PFSK-1 (cell line): ENCODE data around the gene NHP2.

ENCODE experiments used
- FOXP2 ChIP-seq: optimal IDR thresholded peaks from 2 replicates; pipeline ENCODE3; 2011; ENCODE audit warnings: borderline replicate concordance, control low read depth, inconsistent platforms; ENCODE audit not compliant: insufficient read depth; ENCODE audit errors: extremely low read length, extremely low read depth
- POLR2AphosphoS5 ChIP-seq: IDR thresholded peaks from 2 replicates; pipeline ENCODE4 v1.6.1; 2012; ENCODE audit warnings: low read depth, mild to moderate bottlenecking, control low read depth, low read length, moderate library complexity
- REST ChIP-seq, 2 experiments: IDR thresholded peaks; 2 replicates each; pipeline versions ENCODE4 v1.6.1 to v1.8.0; 2011 to 2012; ENCODE audit warnings: low read depth in 2 of 2, low read length in 2 of 2, control low read depth in 1 of 2, inconsistent platforms in 1 of 2, mild to moderate bottlenecking in 1 of 2, moderate library complexity in 1 of 2; ENCODE audit not compliant: insufficient read depth in 1 of 2
- SIN3A ChIP-seq: IDR thresholded peaks from 2 replicates; pipeline ENCODE4 v1.6.1; 2012; ENCODE audit warnings: mild to moderate bottlenecking, low read length, moderate library complexity, borderline replicate concordance; ENCODE audit not compliant: insufficient read depth
- TAF1 ChIP-seq: IDR thresholded peaks from 2 replicates; pipeline ENCODE4 v1.6.1; 2012; ENCODE audit warnings: low read length, control low read depth, borderline replicate concordance; ENCODE audit not compliant: insufficient read depth

The NHP2 gene

GRCh38 chr5:178141550-178141949 is 12.1 kb downstream of the NHP2 start:
- TF ChIP-seq FOXP2 (no peak), TAF1 (no peak), POLR2AphosphoS5 (no peak)

GRCh38 chr5:178137991-178138390 is 15.7 kb downstream of the NHP2 start:
- TF ChIP-seq POLR2AphosphoS5 (no peak), TAF1 (no peak), SIN3A (no peak), FOXP2 (no peak), REST (IDR thresholded peaks at IDR 0.05; ENCODE audit: insufficient read depth in 1 of 2, low read depth in 2 of 2, low read length in 2 of 2) (no peak)

- TF ChIP-seq TAF1: no peak
- TF ChIP-seq FOXP2: no peak
- TF ChIP-seq REST (IDR thresholded peaks at IDR 0.05; ENCODE audit: insufficient read depth in 1 of 2, low read depth in 2 of 2, low read length in 2 of 2): no peak
- no peak for TF ChIP-seq SIN3A
- no peak for TF ChIP-seq POLR2AphosphoS5
These were observed 16.7 kb downstream of the NHP2 start for GRCh38 chr5:178136990-178137389.

GRCh38 chr5:178131446-178131996 is 22.2 kb downstream of the NHP2 start:
- TF ChIP-seq REST (IDR thresholded peaks at IDR 0.05; ENCODE audit: insufficient read depth in 1 of 2, low read depth in 2 of 2, low read length in 2 of 2): no peak
- TF ChIP-seq TAF1: no peak
- TF ChIP-seq SIN3A: no peak
- TF ChIP-seq POLR2AphosphoS5: no peak
- TF ChIP-seq FOXP2: no peak

GRCh38 chr5:178130576-178131445 is 22.9 kb downstream of the NHP2 start, which contains the start of gene RMND5B:
RMND5B (plus strand) TSS chr5:178131014; CDS start chr5:178138120, 7,106 bp downstream.
- TF ChIP-seq SIN3A: 0 out of 2 replicates have a peak, but pooled peaks have one; percentile 13
- peak in 1 of 2 experiments; percentile 56; a peak in 1 of 4 replicates for TF ChIP-seq REST (IDR thresholded peaks at IDR 0.05; ENCODE audit: insufficient read depth in 1 of 2, low read depth in 2 of 2, low read length in 2 of 2)
- peak; percentile 62 for TF ChIP-seq POLR2AphosphoS5
- peak; percentile 12 for TF ChIP-seq FOXP2
- TF ChIP-seq TAF1: peak; percentile 93; the same call in 1 of the 2 replicates
